Psoas muscle (tissue), 8 donors: ENCODE results near the gene PRDM2. TPM values are rescaled to one million over a fixed set of nuclear protein-coding genes. Genes with fewer than 3 reads are reported as not detected.

Source experiments
- ATAC-seq, 4 donors: fragments of 200-7000 bp; cut with Tn5 transposase; one replicate each; pipeline ENCODE4 v1.9.1; 2020; ENCODE audit warnings: moderate library complexity in 3 of 4, mild to moderate bottlenecking in 2 of 4
- DNase-seq, 2 donors: peaks; one replicate each; pipeline ENCODE4 v3.0.0-alpha.2; 2020
- H3K27ac ChIP-seq: fragments of 200-600 bp; one replicate; pipeline ENCODE4 v1.8.0; 2022
- H3K27me3 ChIP-seq, 3 donors: fragments of 200-600 bp in 1 of 3; one replicate each; pipeline versions ENCODE4 v1.6.1 to v1.8.0; 2013 to 2022; ENCODE audit warnings: low read length in 2 of 3, mild to moderate bottlenecking in 2 of 3, moderate library complexity in 1 of 3; ENCODE audit not compliant: insufficient read depth in 3 of 3
- H3K36me3 ChIP-seq, 2 donors: fragments of 200-600 bp in 1 of 2; one replicate each; pipeline versions ENCODE4 v1.6.1 to v1.8.0; 2013 to 2022; ENCODE audit warnings: low read depth in 1 of 2, mild to moderate bottlenecking in 1 of 2, moderate library complexity in 1 of 2; ENCODE audit not compliant: insufficient read depth in 1 of 2
- H3K4me1 ChIP-seq: fragments of 200-600 bp; one replicate; pipeline ENCODE4 v1.8.0; 2022
- H3K4me3 ChIP-seq: fragments of 200-600 bp; one replicate; pipeline ENCODE4 v1.8.0; 2022; ENCODE audit warnings: mild to moderate bottlenecking
- H3K9me3 ChIP-seq: fragments of 200-600 bp; one replicate; pipeline ENCODE4 v1.8.0; 2022
- WGBS, 3 donors: extraction: QIAGEN DNeasy Blood & Tissue Kit; methylation state at CpG; one replicate each; pipeline versions ENCODE4 v1.1.6 to v1.1.7; 2013; 5-methylcytosine and 5-hydroxymethylcytosine counted together
- intact Hi-C, 2 donors: fragments of 100-400 bp; cut with DNase I; formaldehyde crosslinking; loops; one replicate each; pipeline versions ENCODE4 v1.11.0 to v1.14.2; 2022
- polyA plus RNA-seq, 3 donors: library from polyadenylated mRNA; stranded (reverse); fragments of 200-250 nt; gene quantifications; one replicate each; pipeline ENCODE4 v1.2.3, GENCODE V29; 2013
- total RNA-seq, 4 donors: library from RNA; stranded (reverse); fragmentation: NEBNext Ultra II Directional in 2 of 4; extraction: Animal tissue kit (Norgen Biotek cat#: 25700) in 2 of 4; gene quantifications; one replicate each; pipeline versions ENCODE4 v1.2.1 to v1.2.4, GENCODE V29; 2021 to 2023
- TF ChIP-seq, protein P1 (sequence below): fragments of 200-600 bp; IDR thresholded peaks from one replicate; pipeline ENCODE4 v1.8.0; 2022; ENCODE audit warnings: antibody characterized with exemption
- donor health status: healthy with polysubstance abuse.
- donor health status: DM: no; HTN: no; CAD: no; lungs with moderate emphysema.
- donor health status: Bipolar disorder and iron deficiency.
- donor health status: healthy.
- donor health status: DM: yes; HTN: yes; CAD: no.
- donor health status: DM: no; HTN: no; CAD: no.
- donor health status: DM: no; HTN: no; CAD: no.
- donor health status: DM: yes; HTN: yes; CAD: no.

Gene PRDM2
- total and polyA plus RNA-seq, 7 donors, result 12.1 to 84.3 (median 44.3) TPM

DNA sequence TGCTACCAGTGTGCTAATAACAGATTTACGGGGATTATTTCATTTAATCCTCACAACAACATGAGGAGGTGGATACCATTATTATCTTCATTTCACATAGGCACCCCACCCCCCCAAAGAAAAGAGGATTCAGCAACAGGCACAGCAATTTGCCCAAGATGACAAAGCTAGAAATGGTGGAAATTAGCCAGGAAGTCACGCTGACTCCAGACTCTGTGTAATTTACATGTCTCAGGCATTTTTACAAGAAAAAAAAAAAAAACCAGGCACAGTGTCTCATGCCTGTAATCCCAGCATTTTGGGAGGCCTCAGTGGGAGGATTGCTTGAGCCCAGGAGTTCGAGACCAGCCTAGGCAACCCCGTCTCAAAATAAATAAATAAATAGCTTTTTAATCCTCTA lies 37.5 kb upstream of the PRDM2 start:
- DNase-seq (no peak), ATAC-seq (peak in 2 of 4 donors; percentile 36 to 38)
- 40 to 52% (median 51%) methylated on average over 4 of the region's 4 CpGs for WGBS, 3 donors
- Histone ChIP-seq H3K4me1 (no peaks in the 10 kb centered on the region), H3K27ac (no peak overlapping the region), H3K27me3 (no peaks in the 10 kb centered on the region), H3K36me3 (no peaks in the 10 kb centered on the region), H3K4me3 (no peak overlapping the region), H3K9me3 (no peaks in the 10 kb centered on the region)
- TF ChIP-seq, protein P1, sequence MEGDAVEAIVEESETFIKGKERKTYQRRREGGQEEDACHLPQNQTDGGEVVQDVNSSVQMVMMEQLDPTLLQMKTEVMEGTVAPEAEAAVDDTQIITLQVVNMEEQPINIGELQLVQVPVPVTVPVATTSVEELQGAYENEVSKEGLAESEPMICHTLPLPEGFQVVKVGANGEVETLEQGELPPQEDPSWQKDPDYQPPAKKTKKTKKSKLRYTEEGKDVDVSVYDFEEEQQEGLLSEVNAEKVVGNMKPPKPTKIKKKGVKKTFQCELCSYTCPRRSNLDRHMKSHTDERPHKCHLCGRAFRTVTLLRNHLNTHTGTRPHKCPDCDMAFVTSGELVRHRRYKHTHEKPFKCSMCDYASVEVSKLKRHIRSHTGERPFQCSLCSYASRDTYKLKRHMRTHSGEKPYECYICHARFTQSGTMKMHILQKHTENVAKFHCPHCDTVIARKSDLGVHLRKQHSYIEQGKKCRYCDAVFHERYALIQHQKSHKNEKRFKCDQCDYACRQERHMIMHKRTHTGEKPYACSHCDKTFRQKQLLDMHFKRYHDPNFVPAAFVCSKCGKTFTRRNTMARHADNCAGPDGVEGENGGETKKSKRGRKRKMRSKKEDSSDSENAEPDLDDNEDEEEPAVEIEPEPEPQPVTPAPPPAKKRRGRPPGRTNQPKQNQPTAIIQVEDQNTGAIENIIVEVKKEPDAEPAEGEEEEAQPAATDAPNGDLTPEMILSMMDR, result no peak
- intact Hi-C loops, result no loop called here

DNA sequence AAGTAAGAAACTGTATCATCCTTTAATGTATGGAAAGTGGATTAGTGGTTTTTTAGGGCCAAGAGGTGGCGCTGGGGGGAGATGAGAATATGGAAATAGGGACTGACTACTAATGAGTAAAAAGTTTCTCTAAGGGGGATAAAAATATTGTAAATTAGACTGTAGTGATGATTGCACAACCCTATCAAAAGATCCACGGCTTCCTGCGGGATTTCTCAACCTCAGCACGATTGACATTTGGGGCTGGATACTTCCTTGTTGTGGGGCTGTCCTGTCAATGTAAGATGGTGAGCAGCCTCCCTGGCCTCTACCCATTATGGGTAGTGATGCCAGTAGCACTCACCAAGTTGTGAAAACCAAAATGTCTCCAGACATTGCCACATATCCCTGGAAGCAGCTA lies 36.0 kb upstream of the PRDM2 start:
- TF ChIP-seq, protein P1, result no peak
- no peaks in the 10 kb centered on the region for H3K36me3 ChIP-seq

DNA sequence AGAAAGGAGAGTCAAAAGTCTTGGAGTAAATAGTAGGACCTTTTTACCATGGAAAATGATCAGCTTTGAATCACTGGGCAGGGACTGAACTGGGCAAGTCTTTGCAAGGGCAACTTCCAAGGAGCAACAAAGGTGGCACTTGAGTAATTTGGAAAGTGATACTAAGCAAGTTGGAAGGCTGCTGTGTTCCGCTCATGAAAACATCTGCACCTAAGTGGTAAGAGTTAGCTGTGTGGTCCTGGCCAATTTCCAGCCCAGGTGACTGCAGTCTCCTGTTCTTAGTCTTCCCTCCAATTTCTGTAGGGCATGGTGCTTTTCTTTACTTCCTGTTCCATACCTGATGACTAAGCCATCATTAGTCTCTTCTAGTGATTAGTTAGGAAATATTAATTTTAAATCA lies 35.5 kb upstream of the PRDM2 start:
- no peaks in the 10 kb centered on the region for H3K36me3 ChIP-seq
- no peaks in the 10 kb centered on the region for H3K4me1 ChIP-seq
- no peaks in the 10 kb centered on the region for H3K9me3 ChIP-seq
- intact Hi-C loops, result loop anchor here in 1 of 2 donors (2.0 kb wide), 1 partner anchor 296 kb away; no protein-coding TSS in a partner anchor
- no peak overlapping the region for H3K4me3 ChIP-seq
- H3K27me3 ChIP-seq, result no peaks in the 10 kb centered on the region
- ATAC-seq, result no peak
- no peak overlapping the region for H3K27ac ChIP-seq
- DNase-seq, result no peak
- WGBS, 3 donors, result 83 to 87% (median 85%) methylated on average over 1 of the region's 1 CpG
- TF ChIP-seq, protein P1, result no peak

More for the DNA sequence above, 36.0 kb upstream of the PRDM2 start:
- Histone ChIP-seq H3K9me3 (no peaks in the 10 kb centered on the region), H3K4me3 (no peak overlapping the region), H3K4me1 (no peaks in the 10 kb centered on the region), H3K27ac (no peak overlapping the region), H3K27me3 (no peaks in the 10 kb centered on the region)
- DNase-seq (no peak), ATAC-seq (no peak)
- 81 to 89% (median 87%) methylated on average over 4 of the region's 4 CpGs for WGBS, 3 donors
- intact Hi-C loops, result loop anchor here in 1 of 2 donors (2.0 kb wide), 1 partner anchor 297 kb away; no protein-coding TSS in a partner anchor

DNA sequence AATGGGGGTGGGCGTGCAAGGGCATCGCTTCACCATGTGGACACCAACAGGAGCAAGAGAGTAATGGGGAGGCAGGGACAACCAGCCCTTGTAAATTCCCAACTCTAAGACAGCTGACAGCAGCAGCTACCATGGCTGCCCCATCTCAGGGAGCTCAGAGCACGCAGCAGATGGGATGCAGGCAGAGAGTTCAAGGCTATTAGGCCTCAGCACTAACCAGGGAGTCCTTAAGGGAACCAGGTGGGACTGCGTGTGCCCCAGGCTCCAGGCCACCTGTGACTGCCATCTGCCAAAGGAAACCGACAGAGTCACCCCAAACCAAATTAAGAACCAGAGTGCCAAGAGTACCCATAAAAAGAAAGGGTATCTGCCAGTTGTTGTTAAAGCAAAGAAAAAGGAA lies 33.7 kb upstream of the PRDM2 start:
- Histone ChIP-seq H3K27me3 (no peaks in the 10 kb centered on the region), H3K4me1 (no peaks in the 10 kb centered on the region), H3K4me3 (no peak overlapping the region), H3K27ac (no peak overlapping the region), H3K9me3 (no peaks in the 10 kb centered on the region), H3K36me3 (no peaks in the 10 kb centered on the region)
- intact Hi-C loops, result loop anchor here (2.0 to 5.0 kb wide), 3 partner anchors 60 to 161 kb away; no protein-coding TSS in a partner anchor
- DNase-seq (no peak), ATAC-seq (no peak)
- WGBS, 3 donors, result 83 to 90% (median 90%) methylated on average over 5 of the region's 5 CpGs
- TF ChIP-seq, protein P1, result no peak

DNA sequence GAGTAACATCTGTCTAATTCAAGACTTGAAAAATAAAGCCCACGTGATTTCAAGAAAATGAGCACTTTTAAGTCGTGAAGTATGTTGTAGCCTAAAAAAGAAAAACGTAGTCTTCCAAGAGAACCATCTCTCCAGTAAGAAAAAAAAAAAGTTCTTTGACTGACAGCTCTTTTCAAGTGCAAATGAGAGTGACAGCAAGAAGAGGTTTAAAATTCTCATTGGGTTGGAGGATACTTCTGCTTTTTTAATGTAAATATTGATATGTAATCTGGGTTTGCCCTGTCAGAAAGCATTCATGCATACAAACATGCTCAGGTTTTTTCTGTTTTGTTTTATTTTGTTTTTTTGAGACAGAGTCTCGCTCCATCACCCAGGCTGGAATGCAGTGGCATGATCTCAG lies 32.3 kb upstream of the PRDM2 start:
- ATAC-seq, result no peak
- no peak for DNase-seq
- H3K4me3 ChIP-seq, result no peak overlapping the region
- intact Hi-C loops, result loop anchor here (2.0 to 5.0 kb wide), 3 partner anchors 59 to 160 kb away; no protein-coding TSS in a partner anchor
- TF ChIP-seq, protein P1, result no peak
- no peak overlapping the region for H3K27ac ChIP-seq
- 66 to 82% (median 79%) methylated on average over 4 of the region's 4 CpGs for WGBS, 3 donors
- H3K36me3 ChIP-seq, result no peaks in the 10 kb centered on the region
- no peaks in the 10 kb centered on the region for H3K27me3 ChIP-seq
- H3K9me3 ChIP-seq, result no peaks in the 10 kb centered on the region
- no peaks in the 10 kb centered on the region for H3K4me1 ChIP-seq
